ENCODE data around the gene CACNA1B. TPM values are rescaled to one million over a fixed set of nuclear protein-coding genes. Genes with fewer than 3 reads are reported as not detected.
"Not testable (repeated sequence)": the region's sequence is repeated elsewhere in the genome, so short reads cannot be mapped to it uniquely, and the experiment has no call there.

The CACNA1B gene
- total and polyA plus RNA-seq, 2 donors from 2014 or later: 0.03 TPM; not detected in 1

- H3K4me3 ChIP-seq (ENCODE audit: low read length in 3 of 3): no peak overlapping the region
- H3K27ac ChIP-seq (ENCODE audit: low read depth in 2 of 2, low read length in 2 of 2): no peak overlapping the region
- no peaks in the 10 kb centered on the region for H3K36me3 ChIP-seq (ENCODE audit: control insufficient read depth in 2 of 3, insufficient read depth in 3 of 3, low read length in 3 of 3)
- no peaks in the 10 kb centered on the region for H3K4me1 ChIP-seq (ENCODE audit: control insufficient read depth in 2 of 3, insufficient read depth in 2 of 3, low read depth in 1 of 3, low read length in 3 of 3)
- H3K9me3 ChIP-seq (ENCODE audit: control insufficient read depth in 2 of 3, insufficient read depth in 1 of 3, low read length in 3 of 3): no peaks in the 10 kb centered on the region
- TF ChIP-seq CTCF (IDR thresholded peaks at IDR 0.05; ENCODE audit: borderline replicate concordance, extremely low read depth, insufficient read depth): no peak
- no peak for FAIRE-seq
- intact Hi-C loops (cut with DNase I): no loop called here
- peak in 1 of 5 donors; percentile 37 for DNase-seq
- H3K27me3 ChIP-seq (ENCODE audit: control insufficient read depth, insufficient read depth, low read length): no peaks in the 10 kb centered on the region
- H3K9ac ChIP-seq (ENCODE audit: low read length in 3 of 3): no peak overlapping the region
Observed at GRCh38 chr9:138111607-138112006, 234.0 kb downstream of the CACNA1B start.

- H3K4me3 ChIP-seq (ENCODE audit: low read length in 3 of 3): no peak overlapping the region
- no peak overlapping the region for H3K9ac ChIP-seq (ENCODE audit: low read length in 3 of 3)
- no peak for TF ChIP-seq CTCF (IDR thresholded peaks at IDR 0.05; ENCODE audit: borderline replicate concordance, extremely low read depth, insufficient read depth)
- H3K9me3 ChIP-seq (ENCODE audit: control insufficient read depth in 2 of 3, insufficient read depth in 1 of 3, low read length in 3 of 3): no peaks in the 10 kb centered on the region
- FAIRE-seq: no peak
- H3K27me3 ChIP-seq (ENCODE audit: control insufficient read depth, insufficient read depth, low read length): no peaks in the 10 kb centered on the region
- no peaks in the 10 kb centered on the region for H3K36me3 ChIP-seq (ENCODE audit: control insufficient read depth in 2 of 3, insufficient read depth in 3 of 3, low read length in 3 of 3)
- peak in 1 of 5 donors; percentile 51 for DNase-seq
- intact Hi-C loops (cut with DNase I): no loop called here
- no peaks in the 10 kb centered on the region for H3K4me1 ChIP-seq (ENCODE audit: control insufficient read depth in 2 of 3, insufficient read depth in 2 of 3, low read depth in 1 of 3, low read length in 3 of 3)
- H3K27ac ChIP-seq (ENCODE audit: low read depth in 2 of 2, low read length in 2 of 2): no peak overlapping the region
Observed at GRCh38 chr9:138112090-138112748, 234.6 kb downstream of the CACNA1B start.

GRCh38 chr9:138112791-138113600 is 235.4 kb downstream of the CACNA1B start:
- H3K27me3 ChIP-seq (ENCODE audit: control insufficient read depth, insufficient read depth, low read length): no peaks in the 10 kb centered on the region
- no peaks in the 10 kb centered on the region for H3K36me3 ChIP-seq (ENCODE audit: control insufficient read depth in 2 of 3, insufficient read depth in 3 of 3, low read length in 3 of 3)
- FAIRE-seq (no peak), DNase-seq (peak in 1 of 5 donors; percentile 48)
- H3K4me3 ChIP-seq (ENCODE audit: low read length in 3 of 3): no peak overlapping the region
- H3K4me1 ChIP-seq (ENCODE audit: control insufficient read depth in 2 of 3, insufficient read depth in 2 of 3, low read depth in 1 of 3, low read length in 3 of 3): no peaks in the 10 kb centered on the region
- TF ChIP-seq CTCF (IDR thresholded peaks at IDR 0.05; ENCODE audit: borderline replicate concordance, extremely low read depth, insufficient read depth): no peak
- no peak overlapping the region for H3K27ac ChIP-seq (ENCODE audit: low read depth in 2 of 2, low read length in 2 of 2)
- intact Hi-C loops (cut with DNase I): no loop called here
- no peaks in the 10 kb centered on the region for H3K9me3 ChIP-seq (ENCODE audit: control insufficient read depth in 2 of 3, insufficient read depth in 1 of 3, low read length in 3 of 3)
- no peak overlapping the region for H3K9ac ChIP-seq (ENCODE audit: low read length in 3 of 3)

GRCh38 chr9:138113701-138114325 is 236.2 kb downstream of the CACNA1B start:
- intact Hi-C loops (cut with DNase I); H3K27me3 ChIP-seq (ENCODE audit: control insufficient read depth, insufficient read depth, low read length); H3K4me1 ChIP-seq (ENCODE audit: control insufficient read depth in 2 of 3, insufficient read depth in 2 of 3, low read depth in 1 of 3, low read length in 3 of 3); H3K9me3 ChIP-seq (ENCODE audit: control insufficient read depth in 2 of 3, insufficient read depth in 1 of 3, low read length in 3 of 3); FAIRE-seq; H3K9ac ChIP-seq (ENCODE audit: low read length in 3 of 3); H3K27ac ChIP-seq (ENCODE audit: low read depth in 2 of 2, low read length in 2 of 2); H3K4me3 ChIP-seq (ENCODE audit: low read length in 3 of 3); H3K36me3 ChIP-seq (ENCODE audit: control insufficient read depth in 2 of 3, insufficient read depth in 3 of 3, low read length in 3 of 3): not testable (repeated sequence)
- peak in 1 of 5 donors; percentile 16 for DNase-seq

All from kidney (tissue), 14 donors.